Measurements from ENCODE around the gene HTT. TPM values are rescaled to one million over a fixed set of nuclear protein-coding genes. Genes with fewer than 3 reads are reported as not detected.

The HTT gene
- total RNA-seq, 1 experiment from 2014 or later, result 64.4 TPM

GRCh38 chr4:3263053-3263875 is 188.8 kb downstream of the HTT start:
- no peaks in the 10 kb centered on the region for H3K36me3 Mint-ChIP-seq (ENCODE audit: insufficient read depth in 1 of 3, low read depth in 3 of 3)
- peaks cover 17% of the 10 kb centered on the region for H3K27me3 Mint-ChIP-seq (ENCODE audit: low read depth)
- Histone ChIP-seq H3K9ac (ENCODE audit: extremely low read depth, insufficient read length, low read length) (no peak overlapping the region), H3K4ac (ENCODE audit: low read depth, low read length) (no peak overlapping the region), H4K20me1 (ENCODE audit: control insufficient read depth, insufficient read depth, insufficient read length) (no peaks in the 10 kb centered on the region), H3K14ac (ENCODE audit: insufficient read depth, low read length) (no peak overlapping the region), H3T11ph (ENCODE audit: low read length) (no peak overlapping the region), H3K27ac (ENCODE audit: insufficient read length, low read depth, low read length) (no peak overlapping the region), H3K56ac (ENCODE audit: insufficient read length, low read depth, low read length) (no peak overlapping the region), H3K4me1 (ENCODE audit: insufficient read depth, low read length) (no peaks in the 10 kb centered on the region), H3K23ac (ENCODE audit: insufficient read length, low read depth, low read length) (no peak overlapping the region), H2BK120ac (ENCODE audit: low read depth, low read length, poor library complexity, severe bottlenecking) (no peak overlapping the region), H3K4me2 (ENCODE audit: insufficient read depth, insufficient read length, low read length) (no peak overlapping the region), H4K8ac (replicated peaks; ENCODE audit: insufficient read length, low read depth, low read length) (no peak overlapping the region), H2BK5ac (ENCODE audit: insufficient read length, low read length) (no peak overlapping the region), H2BK12ac (ENCODE audit: insufficient read length, low read depth, low read length) (no peak overlapping the region), H2BK20ac (ENCODE audit: low read depth, low read length, poor library complexity, severe bottlenecking) (no peak overlapping the region), H3K79me1 (ENCODE audit: insufficient read depth, low read depth, low read length, poor library complexity, severe bottlenecking) (no peaks in the 10 kb centered on the region), H4K91ac (ENCODE audit: insufficient read length, low read depth, low read length) (no peak overlapping the region), H4K5ac (ENCODE audit: insufficient read length, low read depth, low read length) (no peak overlapping the region), H3K18ac (ENCODE audit: insufficient read length, low read depth, low read length) (no peak overlapping the region), H3K23me2 (ENCODE audit: insufficient read length, low read depth, low read length, poor library complexity, severe bottlenecking) (no peaks in the 10 kb centered on the region), H3K27me3 (ENCODE audit: insufficient read depth, low read length) (no peaks in the 10 kb centered on the region; the same call in 1 of the 2 replicates), H2AK5ac (ENCODE audit: insufficient read length, low read length) (no peak overlapping the region), H3K9me3 (ENCODE audit: control insufficient read depth, low read depth, low read length) (no peaks in the 10 kb centered on the region), H2AFZ (ENCODE audit: low read length) (no peak overlapping the region), H2BK15ac (ENCODE audit: low read depth, low read length) (no peak overlapping the region), H3K79me2 (ENCODE audit: insufficient read depth, low read length) (no peaks in the 10 kb centered on the region)
- WGBS (ENCODE audit: extremely low coverage, insufficient read length, low lambda C conversion rate), result no CpG with 5 or more reads among the region's 28 CpGs
- H3K27ac Mint-ChIP-seq, result no peak overlapping the region
- TF ChIP-seq, protein P1, sequence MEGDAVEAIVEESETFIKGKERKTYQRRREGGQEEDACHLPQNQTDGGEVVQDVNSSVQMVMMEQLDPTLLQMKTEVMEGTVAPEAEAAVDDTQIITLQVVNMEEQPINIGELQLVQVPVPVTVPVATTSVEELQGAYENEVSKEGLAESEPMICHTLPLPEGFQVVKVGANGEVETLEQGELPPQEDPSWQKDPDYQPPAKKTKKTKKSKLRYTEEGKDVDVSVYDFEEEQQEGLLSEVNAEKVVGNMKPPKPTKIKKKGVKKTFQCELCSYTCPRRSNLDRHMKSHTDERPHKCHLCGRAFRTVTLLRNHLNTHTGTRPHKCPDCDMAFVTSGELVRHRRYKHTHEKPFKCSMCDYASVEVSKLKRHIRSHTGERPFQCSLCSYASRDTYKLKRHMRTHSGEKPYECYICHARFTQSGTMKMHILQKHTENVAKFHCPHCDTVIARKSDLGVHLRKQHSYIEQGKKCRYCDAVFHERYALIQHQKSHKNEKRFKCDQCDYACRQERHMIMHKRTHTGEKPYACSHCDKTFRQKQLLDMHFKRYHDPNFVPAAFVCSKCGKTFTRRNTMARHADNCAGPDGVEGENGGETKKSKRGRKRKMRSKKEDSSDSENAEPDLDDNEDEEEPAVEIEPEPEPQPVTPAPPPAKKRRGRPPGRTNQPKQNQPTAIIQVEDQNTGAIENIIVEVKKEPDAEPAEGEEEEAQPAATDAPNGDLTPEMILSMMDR (conservative IDR thresholded peaks at IDR 0.05), result no peak
- peaks cover 2 to 7% of the 10 kb centered on the region in 2 experiments; a peak in 3 of 4 replicates for H3K4me1 Mint-ChIP-seq
- H3K9me3 Mint-ChIP-seq, result no peaks in the 10 kb centered on the region; a peak in 1 of 5 replicates
- no peak for DNase-seq
- H3K4me3 Mint-ChIP-seq, result no peak overlapping the region
